ENCODE results near the gene ARHGEF5. TPM values are rescaled to one million over a fixed set of nuclear protein-coding genes. Genes with fewer than 3 reads are reported as not detected.

The ARHGEF5 gene
- polyA plus RNA-seq, 1 donor (not counting 4 experiments of a cell fraction or from before 2014, with no cell fraction given) = 24.2 TPM

DNA sequence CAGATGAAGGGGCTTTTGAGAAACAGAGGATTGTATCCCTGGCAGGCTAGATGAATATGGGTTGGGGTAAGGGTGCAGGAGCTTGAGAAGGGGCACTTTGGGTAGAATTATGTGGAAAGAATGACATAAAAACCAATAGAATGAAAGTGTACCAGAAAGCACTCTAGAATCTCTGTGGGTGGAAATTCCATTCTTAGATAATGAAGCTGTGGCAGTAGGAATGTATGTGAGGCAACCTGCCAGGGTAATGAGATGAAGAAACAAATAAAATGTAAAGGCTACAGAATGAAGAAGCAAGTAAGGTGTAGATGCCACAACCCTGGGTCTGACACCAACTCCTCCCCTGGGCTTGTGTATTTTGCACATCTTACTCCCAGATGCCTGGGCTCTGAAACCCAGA is 31.5 kb downstream of the ARHGEF5 start:
- H3K9me1 ChIP-seq (ENCODE audit: control insufficient read depth, extremely low read depth, insufficient read depth, low read length) = no peaks in the 10 kb centered on the region
- no peaks in the 10 kb centered on the region for H3K27me3 ChIP-seq (ENCODE audit: control insufficient read depth, extremely low read depth, insufficient read depth, low read length)
- H3K4me1 ChIP-seq (ENCODE audit: control insufficient read depth, extremely low read depth, insufficient read depth, low read length) = peaks cover 19% of the 10 kb centered on the region
- no peak overlapping the region for H3K4me3 ChIP-seq (ENCODE audit: control insufficient read depth in 2 of 3, extremely low read depth in 1 of 3, insufficient read depth in 2 of 3, low read depth in 1 of 3, low read length in 3 of 3)
- no peak for FAIRE-seq
- no peaks in the 10 kb centered on the region for H3K36me3 ChIP-seq (ENCODE audit: control insufficient read depth in 2 of 2, extremely low read depth in 1 of 2, insufficient read depth in 2 of 2, low read length in 2 of 2)
- no peak overlapping the region for H3K9ac ChIP-seq (ENCODE audit: control insufficient read depth, extremely low read depth, insufficient read depth, low read length)
- no peak overlapping the region for H2AFZ ChIP-seq (ENCODE audit: control insufficient read depth, low read length)
- no peak overlapping the region for H3K27ac ChIP-seq (ENCODE audit: control insufficient read depth, insufficient read depth, low read length)
- H3K79me2 ChIP-seq (ENCODE audit: control insufficient read depth, insufficient read depth, low read length) = no peaks in the 10 kb centered on the region
- DNase-seq (ENCODE audit: low read depth, low spot score) = no peak
- dilution Hi-C loops (cut with MboI; ENCODE audit: extremely low pct_ligation_motif_present, low sequenced_read_pairs) = no loop called here
- TF ChIP-seq, protein P1, sequence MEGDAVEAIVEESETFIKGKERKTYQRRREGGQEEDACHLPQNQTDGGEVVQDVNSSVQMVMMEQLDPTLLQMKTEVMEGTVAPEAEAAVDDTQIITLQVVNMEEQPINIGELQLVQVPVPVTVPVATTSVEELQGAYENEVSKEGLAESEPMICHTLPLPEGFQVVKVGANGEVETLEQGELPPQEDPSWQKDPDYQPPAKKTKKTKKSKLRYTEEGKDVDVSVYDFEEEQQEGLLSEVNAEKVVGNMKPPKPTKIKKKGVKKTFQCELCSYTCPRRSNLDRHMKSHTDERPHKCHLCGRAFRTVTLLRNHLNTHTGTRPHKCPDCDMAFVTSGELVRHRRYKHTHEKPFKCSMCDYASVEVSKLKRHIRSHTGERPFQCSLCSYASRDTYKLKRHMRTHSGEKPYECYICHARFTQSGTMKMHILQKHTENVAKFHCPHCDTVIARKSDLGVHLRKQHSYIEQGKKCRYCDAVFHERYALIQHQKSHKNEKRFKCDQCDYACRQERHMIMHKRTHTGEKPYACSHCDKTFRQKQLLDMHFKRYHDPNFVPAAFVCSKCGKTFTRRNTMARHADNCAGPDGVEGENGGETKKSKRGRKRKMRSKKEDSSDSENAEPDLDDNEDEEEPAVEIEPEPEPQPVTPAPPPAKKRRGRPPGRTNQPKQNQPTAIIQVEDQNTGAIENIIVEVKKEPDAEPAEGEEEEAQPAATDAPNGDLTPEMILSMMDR (optimal IDR thresholded peaks at IDR 0.05 in 1 of 3, IDR thresholded peaks at IDR 0.05 in 1 of 3, conservative IDR thresholded peaks at IDR 0.05 in 1 of 3; ENCODE audit: extremely low read depth in 1 of 3, insufficient read depth in 2 of 3, low read length in 3 of 3) = no peak
- no peak for TF ChIP-seq EZH2 (IDR thresholded peaks at IDR 0.05; ENCODE audit: low read length)
- H3K9me3 ChIP-seq (ENCODE audit: control insufficient read depth, low read depth, low read length) = no peaks in the 10 kb centered on the region
- no peak overlapping the region for H3K4me2 ChIP-seq (ENCODE audit: control insufficient read depth, extremely low read depth, insufficient read depth, low read depth, low read length)
- H4K20me1 ChIP-seq (ENCODE audit: control insufficient read depth, extremely low read depth, insufficient read depth, low read length) = no peaks in the 10 kb centered on the region

DNA sequence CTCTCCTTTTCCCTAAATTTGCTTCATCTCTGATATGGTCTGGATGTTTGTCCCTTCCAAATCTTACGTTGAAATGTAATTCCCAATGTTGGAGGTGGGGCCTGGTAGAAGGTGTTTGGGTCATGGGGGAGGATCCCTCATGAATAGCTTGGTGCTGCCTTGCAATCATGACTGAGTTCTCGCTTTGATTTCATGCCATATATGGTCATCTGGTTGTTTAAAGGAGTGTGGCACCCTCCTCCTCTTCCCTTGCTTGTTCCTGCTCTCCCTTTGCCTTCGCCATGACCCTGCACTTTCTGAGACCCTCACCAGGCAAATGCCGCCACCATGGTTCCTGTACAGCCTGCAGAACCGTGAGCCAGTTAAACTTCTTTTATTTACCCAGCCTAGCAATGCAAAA is 33.7 kb downstream of the ARHGEF5 start:
- FAIRE-seq (no peak), DNase-seq (ENCODE audit: low read depth, low spot score) (no peak)
- Histone ChIP-seq H3K79me2 (ENCODE audit: control insufficient read depth, insufficient read depth, low read length) (no peaks in the 10 kb centered on the region), H3K9me1 (ENCODE audit: control insufficient read depth, extremely low read depth, insufficient read depth, low read length) (no peaks in the 10 kb centered on the region), H3K4me1 (ENCODE audit: control insufficient read depth, extremely low read depth, insufficient read depth, low read length) (peaks cover 17% of the 10 kb centered on the region), H3K4me2 (ENCODE audit: control insufficient read depth, extremely low read depth, insufficient read depth, low read depth, low read length) (no peak overlapping the region), H3K9me3 (ENCODE audit: control insufficient read depth, low read depth, low read length) (no peaks in the 10 kb centered on the region), H3K27me3 (ENCODE audit: control insufficient read depth, extremely low read depth, insufficient read depth, low read length) (no peaks in the 10 kb centered on the region), H3K36me3 (ENCODE audit: control insufficient read depth in 2 of 2, extremely low read depth in 1 of 2, insufficient read depth in 2 of 2, low read length in 2 of 2) (no peaks in the 10 kb centered on the region), H4K20me1 (ENCODE audit: control insufficient read depth, extremely low read depth, insufficient read depth, low read length) (no peaks in the 10 kb centered on the region), H2AFZ (ENCODE audit: control insufficient read depth, low read length) (no peak overlapping the region), H3K4me3 (ENCODE audit: control insufficient read depth in 2 of 3, extremely low read depth in 1 of 3, insufficient read depth in 2 of 3, low read depth in 1 of 3, low read length in 3 of 3) (no peak overlapping the region), H3K27ac (ENCODE audit: control insufficient read depth, insufficient read depth, low read length) (no peak overlapping the region), H3K9ac (ENCODE audit: control insufficient read depth, extremely low read depth, insufficient read depth, low read length) (no peak overlapping the region)
- no peak for TF ChIP-seq EZH2 (IDR thresholded peaks at IDR 0.05; ENCODE audit: low read length)
- TF ChIP-seq, protein P1 (optimal IDR thresholded peaks at IDR 0.05 in 1 of 3, IDR thresholded peaks at IDR 0.05 in 1 of 3, conservative IDR thresholded peaks at IDR 0.05 in 1 of 3; ENCODE audit: extremely low read depth in 1 of 3, insufficient read depth in 2 of 3, low read length in 3 of 3) = no peak
- dilution Hi-C loops (cut with MboI; ENCODE audit: extremely low pct_ligation_motif_present, low sequenced_read_pairs) = no loop called here

All from keratinocyte (primary cell).